GM12872 (cell line): ENCODE data around the gene PLEK2.

Source experiments
- TF ChIP-seq, protein P1 (sequence below): IDR thresholded peaks from 3 replicates; pipeline ENCODE4 v1.5.1; 2011; ENCODE audit warnings: low read depth, mild to moderate bottlenecking, low read length, moderate library complexity; ENCODE audit not compliant: insufficient read depth

Gene PLEK2

DNA sequence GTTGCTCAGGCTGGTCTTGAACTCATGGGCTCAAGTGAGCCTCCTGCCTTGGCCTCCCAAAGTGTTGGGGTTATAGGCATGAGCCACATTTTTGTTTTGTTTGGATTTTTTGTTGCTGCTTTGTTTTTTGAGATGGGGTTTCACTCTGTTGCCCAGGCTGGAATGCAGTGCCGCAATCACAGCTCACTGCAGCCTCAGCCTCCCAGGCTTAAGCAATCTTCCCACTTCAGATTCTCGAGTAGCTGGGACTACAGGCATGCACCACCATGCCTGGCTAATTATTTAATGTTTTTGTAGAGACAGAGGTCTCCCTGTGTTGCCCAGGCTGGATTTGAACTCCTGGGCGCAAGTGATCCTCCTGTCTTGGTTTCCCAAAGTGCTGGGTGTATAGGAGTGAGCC lies 5.7 kb upstream of the PLEK2 start:
- TF ChIP-seq, protein P1, sequence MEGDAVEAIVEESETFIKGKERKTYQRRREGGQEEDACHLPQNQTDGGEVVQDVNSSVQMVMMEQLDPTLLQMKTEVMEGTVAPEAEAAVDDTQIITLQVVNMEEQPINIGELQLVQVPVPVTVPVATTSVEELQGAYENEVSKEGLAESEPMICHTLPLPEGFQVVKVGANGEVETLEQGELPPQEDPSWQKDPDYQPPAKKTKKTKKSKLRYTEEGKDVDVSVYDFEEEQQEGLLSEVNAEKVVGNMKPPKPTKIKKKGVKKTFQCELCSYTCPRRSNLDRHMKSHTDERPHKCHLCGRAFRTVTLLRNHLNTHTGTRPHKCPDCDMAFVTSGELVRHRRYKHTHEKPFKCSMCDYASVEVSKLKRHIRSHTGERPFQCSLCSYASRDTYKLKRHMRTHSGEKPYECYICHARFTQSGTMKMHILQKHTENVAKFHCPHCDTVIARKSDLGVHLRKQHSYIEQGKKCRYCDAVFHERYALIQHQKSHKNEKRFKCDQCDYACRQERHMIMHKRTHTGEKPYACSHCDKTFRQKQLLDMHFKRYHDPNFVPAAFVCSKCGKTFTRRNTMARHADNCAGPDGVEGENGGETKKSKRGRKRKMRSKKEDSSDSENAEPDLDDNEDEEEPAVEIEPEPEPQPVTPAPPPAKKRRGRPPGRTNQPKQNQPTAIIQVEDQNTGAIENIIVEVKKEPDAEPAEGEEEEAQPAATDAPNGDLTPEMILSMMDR: no peak

GRCh38 chr14:67416810-67417209 lies 4.8 kb upstream of the PLEK2 start:
- TF ChIP-seq, protein P1: no peak

DNA sequence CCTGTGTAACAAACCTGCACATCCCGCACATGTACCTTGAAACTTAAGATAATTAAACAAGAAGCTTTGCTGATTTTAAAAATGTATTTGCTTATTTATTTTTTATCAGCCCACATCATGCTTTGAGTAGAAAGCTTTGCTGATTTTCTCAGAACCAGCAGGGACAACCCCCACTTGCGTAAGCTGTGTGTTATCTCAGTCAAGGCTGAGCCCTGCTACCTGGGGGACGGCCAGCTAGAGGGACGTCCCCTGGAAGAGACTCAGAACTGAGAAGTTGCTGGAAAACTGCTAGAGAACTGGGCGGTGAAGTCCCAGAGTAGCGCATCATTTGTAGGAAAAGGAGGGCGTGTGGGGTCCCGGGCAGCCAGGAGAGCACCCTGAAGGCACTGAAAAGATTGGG lies 4.1 kb upstream of the PLEK2 start:
- TF ChIP-seq, protein P1: no peak

DNA sequence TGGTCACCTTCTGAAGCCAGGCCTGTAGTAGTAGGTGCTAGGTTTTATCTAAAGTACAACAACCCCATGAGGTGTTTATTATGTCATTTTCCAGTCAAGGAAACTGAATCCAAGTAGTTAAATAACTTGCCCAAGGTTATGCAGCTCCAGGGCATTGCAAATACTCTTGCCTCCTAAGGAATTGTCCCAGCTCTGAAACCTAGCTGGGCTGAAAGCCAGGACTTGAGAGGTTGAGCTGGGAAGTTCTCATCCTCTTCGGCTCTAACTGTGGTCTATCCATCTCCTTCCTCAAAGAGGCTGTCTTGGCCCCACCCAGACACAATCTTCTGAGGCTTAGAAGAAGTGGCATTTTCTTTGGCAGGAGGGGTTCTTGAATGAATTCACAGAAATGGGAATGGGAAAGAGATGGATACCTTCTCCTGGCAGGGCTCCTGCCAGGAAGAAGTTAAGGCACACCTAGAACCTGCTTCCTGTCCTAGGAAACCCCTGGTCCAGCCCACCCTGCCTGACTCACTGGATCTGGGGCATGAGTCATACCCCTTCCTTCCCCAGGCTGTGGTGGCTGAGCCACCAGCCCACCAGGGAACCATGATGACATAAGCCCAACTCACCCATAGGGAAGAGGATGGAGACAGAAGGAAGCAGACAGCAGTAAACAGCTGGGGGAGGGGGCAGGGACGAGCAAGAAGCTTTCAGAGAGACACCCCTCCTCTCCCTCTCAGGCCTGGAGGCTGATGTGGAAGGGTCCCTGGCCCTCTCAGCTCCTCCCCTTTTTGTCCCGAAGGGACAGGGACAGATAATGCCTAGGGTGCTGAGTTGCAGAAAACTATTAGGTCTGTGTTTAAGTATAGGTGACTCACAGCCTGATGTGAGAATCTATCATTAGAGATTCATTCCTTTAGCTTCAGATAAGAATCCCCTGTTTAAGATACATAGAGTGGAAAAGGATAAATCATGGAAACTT lies 2.1 kb upstream of the PLEK2 start:
- TF ChIP-seq, protein P1: no peak

DNA sequence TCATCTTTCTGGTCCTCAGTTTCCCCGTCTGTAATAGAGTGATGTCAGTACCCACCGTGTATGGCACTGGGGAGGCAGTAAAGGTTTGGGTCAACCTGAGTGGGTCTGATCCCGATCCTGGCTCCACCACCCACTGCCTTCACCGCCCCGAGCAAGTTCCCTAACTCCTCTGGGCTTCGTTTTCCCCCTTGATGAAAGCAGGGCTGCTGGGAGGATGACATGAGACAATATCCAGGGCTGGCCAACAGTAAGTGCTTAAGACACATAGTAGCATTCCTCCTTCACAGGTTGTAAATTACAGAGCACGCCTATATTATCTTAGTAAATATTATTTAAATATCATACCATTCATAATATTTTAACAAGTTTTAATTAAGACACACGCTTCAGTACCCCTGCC lies 595 bp downstream of the PLEK2 start:
- TF ChIP-seq, protein P1: no peak

GRCh38 chr14:67410313-67410712 lies 1.7 kb downstream of the PLEK2 start:
- TF ChIP-seq, protein P1: no peak

GRCh38 chr14:67409461-67409860 lies 2.5 kb downstream of the PLEK2 start:
- TF ChIP-seq, protein P1: no peak
